HG03060 (cell line): ENCODE data around the gene VPS51.

ENCODE experiments used
- ATAC-seq: cut with Tn5 transposase; IDR thresholded peaks from one replicate; pipeline ENCODE4 v1.9.1; 2021; ENCODE audit warnings: low read depth, moderate number of reproducible peaks; ENCODE audit not compliant: unreplicated experiment

VPS51 gene

GRCh38 chr11:65160643-65161042 lies 64.6 kb downstream of the VPS51 start:
- ATAC-seq = no peak
